ENCODE measurements around the gene CYB5D1.

The CYB5D1 gene

GRCh38 chr17:7834957-7835813 lies 22.6 kb upstream of the CYB5D1 start:
- peaks cover 5% of the 10 kb centered on the region for H3K79me2 ChIP-seq (ENCODE audit: control insufficient read depth, insufficient read depth, low read length, poor library complexity)
- peaks cover 20% of the 10 kb centered on the region for H3K79me1 ChIP-seq (ENCODE audit: low read length)
- H3K18ac ChIP-seq (ENCODE audit: low read length) = peak overlapping the region; percentile 34
- H3K14ac ChIP-seq (ENCODE audit: low read length) = no peak overlapping the region
- H2AK5ac ChIP-seq (ENCODE audit: low read length) = no peak overlapping the region
- peak overlapping the region; percentile 58 for H2AFZ ChIP-seq (ENCODE audit: insufficient read depth, low read length, poor library complexity)
- H3K23ac ChIP-seq (ENCODE audit: low read length) = no peak overlapping the region
- no CpG with 5 or more reads among the region's 69 CpGs for WGBS (ENCODE audit: extremely low coverage, insufficient coverage, insufficient read length)
- peak overlapping the region; percentile 75 for H3K27ac ChIP-seq (ENCODE audit: low read depth, low read length)
- H2BK120ac ChIP-seq (ENCODE audit: insufficient read depth, low read length, poor library complexity) = no peak overlapping the region
- peaks cover 2% of the 10 kb centered on the region for H3K9me3 ChIP-seq (ENCODE audit: insufficient read depth, low read depth, low read length)
- peak; percentile 97 to 98 for DNase-seq
- peak overlapping the region; percentile 96 for H3K4me2 ChIP-seq (ENCODE audit: low read length)
- no peak overlapping the region for H3K4ac ChIP-seq (ENCODE audit: low read depth, low read length)
- peak overlapping the region; percentile 26 for H4K8ac ChIP-seq (ENCODE audit: low read depth, low read length)
- no peaks in the 10 kb centered on the region for H3K27me3 ChIP-seq (ENCODE audit: insufficient read depth, low read length)
- peaks cover 3 to 4% of the 10 kb centered on the region in 2 experiments for H3K36me3 ChIP-seq (ENCODE audit: control insufficient read depth in 1 of 2, insufficient read depth in 2 of 2, low read length in 2 of 2)
- no peak overlapping the region for H4K12ac ChIP-seq (ENCODE audit: low read depth, low read length)
- peaks cover 28 to 30% of the 10 kb centered on the region in 2 experiments for H3K4me1 ChIP-seq (ENCODE audit: control insufficient read depth in 1 of 2, insufficient read depth in 2 of 2, low read length in 2 of 2)
- H3K9ac ChIP-seq (ENCODE audit: low read length) = no peak overlapping the region
- H2BK12ac ChIP-seq (ENCODE audit: low read length) = no peak overlapping the region
- H2BK5ac ChIP-seq (ENCODE audit: low read depth, low read length, poor library complexity) = peak overlapping the region; percentile 91
- peak overlapping the region; percentile 78 for H3K4me3 ChIP-seq (ENCODE audit: low read depth, low read length)
- H4K91ac ChIP-seq (ENCODE audit: low read depth, low read length) = peak overlapping the region; percentile 39

- H3K4ac ChIP-seq (ENCODE audit: low read depth, low read length) = peak overlapping the region; percentile 32
- H3K4me2 ChIP-seq (ENCODE audit: low read length) = peak overlapping the region; percentile 96
- DNase-seq = peak; percentile 83 to 84
- peak overlapping the region; percentile 86 for H3K18ac ChIP-seq (ENCODE audit: low read length)
- H3K79me2 ChIP-seq (ENCODE audit: control insufficient read depth, insufficient read depth, low read length, poor library complexity) = peaks cover 5% of the 10 kb centered on the region
- H4K12ac ChIP-seq (ENCODE audit: low read depth, low read length) = peak overlapping the region; percentile 37
- H3K4me1 ChIP-seq (ENCODE audit: control insufficient read depth in 1 of 2, insufficient read depth in 2 of 2, low read length in 2 of 2) = peaks cover 31 to 34% of the 10 kb centered on the region in 2 experiments
- peak overlapping the region; percentile 75 for H4K91ac ChIP-seq (ENCODE audit: low read depth, low read length)
- H2AFZ ChIP-seq (ENCODE audit: insufficient read depth, low read length, poor library complexity) = peak overlapping the region; percentile 58
- H3K23ac ChIP-seq (ENCODE audit: low read length) = no peak overlapping the region
- peak overlapping the region; percentile 68 for H4K8ac ChIP-seq (ENCODE audit: low read depth, low read length)
- peak overlapping the region; percentile 68 for H3K14ac ChIP-seq (ENCODE audit: low read length)
- H2BK12ac ChIP-seq (ENCODE audit: low read length) = peak overlapping the region; percentile 73
- H3K9ac ChIP-seq (ENCODE audit: low read length) = no peak overlapping the region
- WGBS (ENCODE audit: extremely low coverage, insufficient coverage, insufficient read length) = no CpG with 5 or more reads among the region's 61 CpGs
- H2AK5ac ChIP-seq (ENCODE audit: low read length) = peak overlapping the region; percentile 66
- no peaks in the 10 kb centered on the region for H3K27me3 ChIP-seq (ENCODE audit: insufficient read depth, low read length)
- peak overlapping the region; percentile 75 for H3K4me3 ChIP-seq (ENCODE audit: low read depth, low read length)
- H3K9me3 ChIP-seq (ENCODE audit: insufficient read depth, low read depth, low read length) = peaks cover 2% of the 10 kb centered on the region
- H2BK120ac ChIP-seq (ENCODE audit: insufficient read depth, low read length, poor library complexity) = peak overlapping the region; percentile 77
- H3K36me3 ChIP-seq (ENCODE audit: control insufficient read depth in 1 of 2, insufficient read depth in 2 of 2, low read length in 2 of 2) = peaks cover 3 to 9% of the 10 kb centered on the region in 2 experiments
- H3K27ac ChIP-seq (ENCODE audit: low read depth, low read length) = peak overlapping the region; percentile 75
- peak overlapping the region; percentile 91 for H2BK5ac ChIP-seq (ENCODE audit: low read depth, low read length, poor library complexity)
- peaks cover 20% of the 10 kb centered on the region for H3K79me1 ChIP-seq (ENCODE audit: low read length)
Observed at GRCh38 chr17:7835814-7836595, 21.8 kb upstream of the CYB5D1 start.

- peaks cover 26% of the 10 kb centered on the region for H3K79me1 ChIP-seq (ENCODE audit: low read length)
- H3K4me2 ChIP-seq (ENCODE audit: low read length) = peak overlapping the region; percentile 96
- peak overlapping the region; percentile 91 for H2BK5ac ChIP-seq (ENCODE audit: low read depth, low read length, poor library complexity)
- no CpG with 5 or more reads among the region's 19 CpGs for WGBS (ENCODE audit: extremely low coverage, insufficient coverage, insufficient read length)
- peak overlapping the region; percentile 68 for H3K14ac ChIP-seq (ENCODE audit: low read length)
- peak overlapping the region; percentile 58 for H2AFZ ChIP-seq (ENCODE audit: insufficient read depth, low read length, poor library complexity)
- peaks cover 10% of the 10 kb centered on the region for H3K79me2 ChIP-seq (ENCODE audit: control insufficient read depth, insufficient read depth, low read length, poor library complexity)
- peak overlapping the region; percentile 77 for H2BK120ac ChIP-seq (ENCODE audit: insufficient read depth, low read length, poor library complexity)
- H3K36me3 ChIP-seq (ENCODE audit: control insufficient read depth in 1 of 2, insufficient read depth in 2 of 2, low read length in 2 of 2) = peaks cover 3 to 9% of the 10 kb centered on the region in 2 experiments
- no peak overlapping the region for H3K9ac ChIP-seq (ENCODE audit: low read length)
- peak overlapping the region; percentile 18 for H2AK5ac ChIP-seq (ENCODE audit: low read length)
- H3K27me3 ChIP-seq (ENCODE audit: insufficient read depth, low read length) = no peaks in the 10 kb centered on the region
- peak overlapping the region; percentile 75 for H3K4me3 ChIP-seq (ENCODE audit: low read depth, low read length)
- H4K8ac ChIP-seq (ENCODE audit: low read depth, low read length) = peak overlapping the region; percentile 68
- H4K91ac ChIP-seq (ENCODE audit: low read depth, low read length) = peak overlapping the region; percentile 75
- H2BK12ac ChIP-seq (ENCODE audit: low read length) = peak overlapping the region; percentile 73
- no peak overlapping the region for H3K23ac ChIP-seq (ENCODE audit: low read length)
- peak overlapping the region; percentile 37 for H4K12ac ChIP-seq (ENCODE audit: low read depth, low read length)
- peaks cover 2% of the 10 kb centered on the region for H3K9me3 ChIP-seq (ENCODE audit: insufficient read depth, low read depth, low read length)
- peak overlapping the region; percentile 32 for H3K4ac ChIP-seq (ENCODE audit: low read depth, low read length)
- peak overlapping the region; percentile 75 for H3K27ac ChIP-seq (ENCODE audit: low read depth, low read length)
- peak overlapping the region; percentile 86 for H3K18ac ChIP-seq (ENCODE audit: low read length)
- peaks cover 36 to 38% of the 10 kb centered on the region in 2 experiments for H3K4me1 ChIP-seq (ENCODE audit: control insufficient read depth in 1 of 2, insufficient read depth in 2 of 2, low read length in 2 of 2)
- peak; percentile 96 for DNase-seq
Observed at GRCh38 chr17:7836596-7837407, 21.0 kb upstream of the CYB5D1 start.

Measured in trophoblast cell (in vitro differentiated cells and primary cell).